CD14-positive monocyte (primary cell): Measurements from ENCODE around the gene GPC6. TPM values are rescaled to one million over a fixed set of nuclear protein-coding genes. Genes with fewer than 3 reads are reported as not detected.

Experiments
- DNase-seq, 3 donors: peaks; one replicate each; pipeline ENCODE4 v3.0.0-alpha.2; 2011 to 2022
- H2AFZ ChIP-seq: 2 replicates; pipeline ENCODE4 v1.6.0; 2012; ENCODE audit warnings: mild to moderate bottlenecking, low read depth, low read length, inconsistent platforms; ENCODE audit not compliant: insufficient read depth, poor library complexity, severe bottlenecking
- H3K27ac ChIP-seq, 2 donors: 1 replicate in 1 of 2; 2 replicates in 1 of 2; pipeline ENCODE4 v1.5.1; 2012 to 2013; ENCODE audit warnings: low read length in 2 of 2, control low read depth in 1 of 2, inconsistent platforms in 1 of 2, low read depth in 1 of 2, mild to moderate bottlenecking in 1 of 2
- H3K27me3 ChIP-seq, 2 donors: one replicate each; pipeline versions ENCODE4 v1.6.0 to v1.6.1; 2011 to 2013; ENCODE audit warnings: low read length in 2 of 2; ENCODE audit not compliant: control insufficient read depth in 2 of 2, insufficient read depth in 2 of 2
- H3K36me3 ChIP-seq, 2 donors: replicated peaks in 1 of 2; 1 replicate in 1 of 2; 2 replicates in 1 of 2; pipeline versions ENCODE4 v1.5.1 to v1.6.1; 2012 to 2013; ENCODE audit warnings: low read length in 2 of 2, control low read depth in 1 of 2, inconsistent platforms in 1 of 2, mild to moderate bottlenecking in 1 of 2; ENCODE audit not compliant: insufficient read depth in 2 of 2, control insufficient read depth in 1 of 2
- H3K4me1 ChIP-seq, 2 donors: 1 replicate in 1 of 2; 2 replicates in 1 of 2; pipeline versions ENCODE4 v1.5.1 to v1.6.1; 2012 to 2013; ENCODE audit warnings: low read length in 2 of 2, control low read depth in 1 of 2, inconsistent platforms in 1 of 2, mild to moderate bottlenecking in 1 of 2, moderate library complexity in 1 of 2; ENCODE audit not compliant: insufficient read depth in 2 of 2, control insufficient read depth in 1 of 2
- H3K4me2 ChIP-seq: replicated peaks from 2 replicates; pipeline ENCODE3; 2012; ENCODE audit warnings: low read length, moderate library complexity, mild to moderate bottlenecking; ENCODE audit not compliant: poor library complexity, severe bottlenecking; ENCODE audit errors: extremely low read depth
- H3K4me3 ChIP-seq, 3 experiments: fragments of 200-600 bp in 1 of 3; sonication (generic) in 1 of 3; replicated peaks in 1 of 3; 1 replicate in 2 of 3; 2 replicates in 1 of 3; pipeline ENCODE4 v1.5.1; 2011 to 2013; ENCODE audit warnings: low read length in 3 of 3, mild to moderate bottlenecking in 3 of 3, control low read depth in 2 of 3, low read depth in 2 of 3, inconsistent platforms in 1 of 3, moderate library complexity in 1 of 3
- H3K79me2 ChIP-seq: 2 replicates; pipeline ENCODE4 v1.6.0; 2012; ENCODE audit warnings: mild to moderate bottlenecking, control low read depth, inconsistent platforms, low read length, moderate library complexity; ENCODE audit not compliant: insufficient read depth
- H3K9ac ChIP-seq: 2 replicates; pipeline ENCODE4 v1.6.0; 2017; ENCODE audit warnings: low read length, mild to moderate bottlenecking; ENCODE audit not compliant: insufficient read depth, poor library complexity, severe bottlenecking
- H3K9me3 ChIP-seq, 2 donors: replicated peaks in 1 of 2; 1 replicate in 1 of 2; 2 replicates in 1 of 2; pipeline versions ENCODE4 v1.5.1 to v1.6.1; 2012 to 2013; ENCODE audit warnings: low read length in 2 of 2, control low read depth in 1 of 2; ENCODE audit not compliant: control insufficient read depth in 1 of 2, insufficient read depth in 1 of 2
- H4K20me1 ChIP-seq: 2 replicates; pipeline ENCODE4 v1.6.0; 2012; ENCODE audit warnings: mild to moderate bottlenecking, low read length, control low read depth, moderate library complexity; ENCODE audit not compliant: insufficient read depth
- H3K27ac Mint-ChIP-seq, 7 donors: one replicate each; pipeline ENCODE4 v1.8.0; 2020; ENCODE audit warnings: mild to moderate bottlenecking in 7 of 7, mixed read lengths in 7 of 7, moderate library complexity in 6 of 7, inconsistent platforms in 2 of 7
- H3K27me3 Mint-ChIP-seq, 3 donors: one replicate each; pipeline ENCODE4 v1.8.0; 2021 to 2022; ENCODE audit warnings: low read depth in 3 of 3, mild to moderate bottlenecking in 3 of 3, mixed read lengths in 3 of 3, moderate library complexity in 3 of 3, inconsistent platforms in 1 of 3
- H3K36me3 Mint-ChIP-seq, 2 donors: one replicate each; pipeline ENCODE4 v1.8.0; 2020; ENCODE audit warnings: mixed read lengths in 2 of 2, inconsistent platforms in 1 of 2, mild to moderate bottlenecking in 1 of 2
- H3K4me1 Mint-ChIP-seq: one replicate; pipeline ENCODE4 v1.8.0; 2020; ENCODE audit warnings: mild to moderate bottlenecking, mixed read lengths
- H3K4me3 Mint-ChIP-seq, 2 donors: one replicate each; pipeline ENCODE4 v1.8.0; 2020; ENCODE audit warnings: mild to moderate bottlenecking in 2 of 2, mixed read lengths in 2 of 2, moderate library complexity in 1 of 2
- H3K9me3 Mint-ChIP-seq, 7 donors: one replicate each; pipeline ENCODE4 v1.8.0; 2020 to 2022; ENCODE audit warnings: mixed read lengths in 7 of 7, mild to moderate bottlenecking in 6 of 7, moderate library complexity in 6 of 7, inconsistent platforms in 2 of 7
- WGBS: methylation state at CpG from one replicate; pipeline ENCODE4 v1.1.5; 2013; ENCODE audit warnings: missing lambda C conversion rate; ENCODE audit not compliant: insufficient coverage; 5-methylcytosine and 5-hydroxymethylcytosine counted together
- intact Hi-C, 2 donors: fragments of 100-400 bp; cut with micrococcal nuclease; formaldehyde crosslinking; loops; one replicate each; pipeline versions ENCODE4 v1.15.0 to v1.15.1; 2023
- polyA plus RNA-seq, 3 donors: library from polyadenylated mRNA; depleted of rRNA in 1 of 3; unstranded in 2 of 3; stranded (reverse) in 1 of 3; fragments of 300-500 nt in 2 of 3; fragments of >200 nt in 1 of 3; fragmentation: Illumina TruSeq in 2 of 3; gene quantifications; 1 replicate in 2 of 3; 2 replicates in 1 of 3; pipeline ENCODE4 v1.2.3, GENCODE V29; 2012 to 2021
- TF ChIP-seq, protein P1 (sequence below): fragments of 200-600 bp; IDR thresholded peaks from one replicate; pipeline ENCODE4 v1.8.0; 2022; ENCODE audit warnings: antibody characterized with exemption, mild to moderate bottlenecking

Gene GPC6
- polyA plus RNA-seq, 3 donors: not detected

DNA sequence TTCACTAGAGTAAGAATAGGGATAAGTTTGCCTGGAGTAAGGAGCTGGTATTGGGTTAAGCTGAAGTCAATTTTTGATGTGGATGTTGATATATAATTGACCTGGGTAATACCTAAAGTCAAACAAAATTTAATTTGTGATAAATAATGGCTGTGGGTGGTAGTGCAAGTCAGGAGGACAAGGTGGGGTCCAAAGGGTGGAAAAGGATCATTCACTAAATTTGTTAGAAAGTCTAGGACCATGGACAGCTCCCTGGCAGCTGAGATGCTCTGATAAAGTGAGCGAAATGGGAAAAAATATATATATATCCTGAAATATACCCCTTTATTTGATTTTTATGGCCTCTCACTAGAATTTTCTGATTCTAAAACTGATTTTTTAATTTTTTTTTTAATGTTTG lies 463.5 kb downstream of the GPC6 start:
- no peak overlapping the region for H3K9ac ChIP-seq
- no CpG with 5 or more reads among the region's 1 CpG for WGBS
- no peak overlapping the region for H2AFZ ChIP-seq
- H3K36me3 ChIP-seq: no peaks in the 10 kb centered on the region
- H3K27me3 Mint-ChIP-seq: no peaks in the 10 kb centered on the region
- H3K79me2 ChIP-seq: no peaks in the 10 kb centered on the region
- H3K4me1 Mint-ChIP-seq: no peaks in the 10 kb centered on the region
- no peak overlapping the region for H3K27ac ChIP-seq
- no peaks in the 10 kb centered on the region for H3K36me3 Mint-ChIP-seq
- peaks cover 0 to 1% of the 10 kb centered on the region in 2 donors for H3K9me3 ChIP-seq
- H4K20me1 ChIP-seq: no peaks in the 10 kb centered on the region
- intact Hi-C loops: no loop called here
- no peaks in the 10 kb centered on the region for H3K27me3 ChIP-seq
- H3K9me3 Mint-ChIP-seq: peaks cover 0 to 2% (median 0%) of the 10 kb centered on the region in 7 donors
- no peak overlapping the region for H3K4me3 ChIP-seq
- no peaks in the 10 kb centered on the region for H3K4me1 ChIP-seq
- H3K27ac Mint-ChIP-seq: no peak overlapping the region
- no peak for DNase-seq
- H3K4me3 Mint-ChIP-seq: no peak overlapping the region
- TF ChIP-seq, protein P1, sequence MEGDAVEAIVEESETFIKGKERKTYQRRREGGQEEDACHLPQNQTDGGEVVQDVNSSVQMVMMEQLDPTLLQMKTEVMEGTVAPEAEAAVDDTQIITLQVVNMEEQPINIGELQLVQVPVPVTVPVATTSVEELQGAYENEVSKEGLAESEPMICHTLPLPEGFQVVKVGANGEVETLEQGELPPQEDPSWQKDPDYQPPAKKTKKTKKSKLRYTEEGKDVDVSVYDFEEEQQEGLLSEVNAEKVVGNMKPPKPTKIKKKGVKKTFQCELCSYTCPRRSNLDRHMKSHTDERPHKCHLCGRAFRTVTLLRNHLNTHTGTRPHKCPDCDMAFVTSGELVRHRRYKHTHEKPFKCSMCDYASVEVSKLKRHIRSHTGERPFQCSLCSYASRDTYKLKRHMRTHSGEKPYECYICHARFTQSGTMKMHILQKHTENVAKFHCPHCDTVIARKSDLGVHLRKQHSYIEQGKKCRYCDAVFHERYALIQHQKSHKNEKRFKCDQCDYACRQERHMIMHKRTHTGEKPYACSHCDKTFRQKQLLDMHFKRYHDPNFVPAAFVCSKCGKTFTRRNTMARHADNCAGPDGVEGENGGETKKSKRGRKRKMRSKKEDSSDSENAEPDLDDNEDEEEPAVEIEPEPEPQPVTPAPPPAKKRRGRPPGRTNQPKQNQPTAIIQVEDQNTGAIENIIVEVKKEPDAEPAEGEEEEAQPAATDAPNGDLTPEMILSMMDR: no peak
- no peak overlapping the region for H3K4me2 ChIP-seq

DNA sequence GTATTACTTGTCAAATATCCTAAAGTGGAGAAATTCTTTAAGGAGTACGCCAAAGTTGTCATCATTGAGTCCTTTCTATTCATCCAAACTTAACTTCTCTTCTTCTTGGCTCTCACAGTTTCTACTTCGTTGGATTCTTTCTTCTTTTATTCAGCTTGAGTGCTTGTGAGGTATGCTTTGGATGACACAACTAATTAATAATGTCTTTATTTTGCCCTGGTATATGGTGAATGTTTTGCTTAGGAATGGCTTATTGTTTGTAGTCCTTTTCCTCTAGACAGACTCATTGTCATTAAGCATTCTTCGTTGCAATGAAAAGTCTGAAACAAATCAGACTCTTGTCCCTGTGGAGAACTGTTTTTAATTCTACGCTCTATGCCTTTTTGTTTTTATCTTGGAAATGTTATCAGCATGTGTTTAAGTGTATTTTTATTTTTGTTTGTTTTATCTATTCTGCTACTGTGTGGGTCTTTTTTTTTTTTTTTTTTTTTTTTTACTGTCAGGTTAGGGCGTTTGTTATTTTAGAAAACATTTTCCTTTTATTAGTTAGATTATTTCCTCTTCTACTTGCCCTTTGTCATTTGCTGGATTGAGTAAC lies 471.5 kb downstream of the GPC6 start:
- Histone ChIP-seq H3K27me3 (no peaks in the 10 kb centered on the region), H3K27ac (no peak overlapping the region), H4K20me1 (no peaks in the 10 kb centered on the region), H3K4me1 (no peaks in the 10 kb centered on the region), H3K36me3 (no peaks in the 10 kb centered on the region), H3K4me3 (no peak overlapping the region), H2AFZ (no peak overlapping the region), H3K9ac (no peak overlapping the region), H3K79me2 (no peaks in the 10 kb centered on the region), H3K4me2 (no peak overlapping the region), H3K9me3 (peaks cover 0 to 6% of the 10 kb centered on the region in 2 donors)
- no peak for DNase-seq
- Mint-ChIP-seq H3K27me3 (no peaks in the 10 kb centered on the region), H3K27ac (no peak overlapping the region), H3K4me1 (no peaks in the 10 kb centered on the region), H3K4me3 (no peak overlapping the region), H3K36me3 (no peaks in the 10 kb centered on the region), H3K9me3 (peaks cover 0 to 10% (median 6%) of the 10 kb centered on the region in 7 donors)
- WGBS: no CpG with 5 or more reads among the region's 5 CpGs
- TF ChIP-seq, protein P1: no peak
- intact Hi-C loops: no loop called here
